Activated CD4-positive, CD25-positive, alpha-beta regulatory T cell (primary cell): ENCODE data around the gene RTP2.

Source experiments
- DNase-seq, 4 experiments: peaks; one replicate each; lab custom pipeline; 2025; lab: John Stamatoyannopoulos, UW

RTP2 gene

GRCh38 chr3:187667526-187667925 is 34.8 kb downstream of the RTP2 start:
- no peak for DNase-seq

GRCh38 chr3:187665764-187666402 is 36.5 kb downstream of the RTP2 start:
- DNase-seq: no peak

DNA sequence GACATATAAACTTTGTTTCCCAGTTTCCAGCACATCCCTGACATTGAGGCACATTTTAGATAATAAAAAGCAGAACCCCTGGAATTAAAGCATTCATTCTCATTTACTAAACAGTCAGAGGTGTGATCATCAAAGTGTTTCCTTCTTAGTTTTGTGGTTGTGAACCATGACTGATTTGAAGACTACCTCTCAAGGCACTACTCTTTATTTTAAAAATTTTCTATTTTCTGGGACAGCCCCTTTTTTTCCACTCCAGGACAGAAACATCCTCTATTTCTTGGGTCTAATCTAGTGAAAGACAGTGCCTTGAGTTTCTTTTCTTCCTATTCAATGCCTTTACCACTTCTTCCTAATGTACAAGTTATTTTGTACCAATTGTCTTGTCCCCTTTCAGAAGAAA is 37.3 kb downstream of the RTP2 start:
- DNase-seq: no peak

GRCh38 chr3:187662848-187663409 is 39.4 kb downstream of the RTP2 start:
- no peak for DNase-seq

GRCh38 chr3:187661267-187661666 is 41.1 kb downstream of the RTP2 start:
- DNase-seq: no peak

DNA sequence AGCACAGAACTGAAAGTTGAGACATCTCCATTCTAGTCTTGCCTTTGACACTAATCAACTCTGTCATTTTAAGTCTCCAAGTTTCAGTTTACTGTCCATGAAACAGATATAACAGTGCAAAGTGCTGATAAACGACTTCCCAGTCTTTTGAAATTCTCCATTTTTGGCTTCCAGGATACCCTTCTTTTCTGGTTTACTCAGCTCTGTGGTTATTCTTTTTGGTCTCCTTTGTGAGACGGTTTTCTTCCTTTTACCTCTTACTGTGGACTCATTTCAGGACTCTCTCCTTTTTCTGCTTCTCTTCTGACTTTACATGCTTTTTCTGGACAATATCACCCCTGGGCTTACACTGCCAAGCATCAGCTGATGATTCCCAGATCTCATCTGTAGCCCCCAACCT is 51.1 kb downstream of the RTP2 start:
- no peak for DNase-seq
